NCI-H1417 (cell line): ENCODE data around the gene CTSE.
A peak's percentile ranks its signal among the peaks of the same experiment; 100 is the strongest.

Experiments used
- DNase-seq, 3 experiments: peaks; one replicate each; lab custom pipeline; 2025; lab: John Stamatoyannopoulos, UW

The CTSE gene

DNA sequence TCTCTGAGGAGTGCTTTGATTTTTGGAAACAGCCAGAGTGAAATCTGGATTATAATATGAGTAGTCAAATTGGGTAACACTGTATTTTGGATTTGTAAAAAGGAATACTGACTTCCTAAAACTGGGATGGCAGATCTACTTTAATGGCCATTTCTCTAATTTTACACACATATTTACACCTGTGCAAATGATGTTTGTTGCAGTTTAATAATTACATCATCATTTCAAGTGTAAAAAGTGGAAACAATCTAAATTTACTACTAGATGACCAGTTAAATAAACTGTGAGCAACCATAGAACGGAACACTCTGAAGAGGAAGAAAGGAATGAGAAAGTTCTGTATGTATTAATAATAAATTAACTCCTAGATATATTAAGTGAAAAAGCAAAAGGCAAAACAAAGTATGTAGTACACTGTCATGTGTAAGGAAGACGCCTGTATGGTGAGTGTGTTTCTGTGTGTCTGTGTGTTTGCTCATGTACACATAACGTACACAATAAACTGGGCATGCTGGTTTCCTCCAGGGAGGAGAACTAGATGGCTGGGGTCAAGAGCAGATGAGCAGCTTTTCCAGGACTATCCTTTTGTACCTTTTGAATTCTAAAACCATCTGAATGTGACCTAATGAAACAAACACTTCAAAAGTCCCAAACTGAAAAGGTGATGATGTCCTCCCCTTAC lies 26.4 kb upstream of the CTSE start:
- no peak for DNase-seq

DNA sequence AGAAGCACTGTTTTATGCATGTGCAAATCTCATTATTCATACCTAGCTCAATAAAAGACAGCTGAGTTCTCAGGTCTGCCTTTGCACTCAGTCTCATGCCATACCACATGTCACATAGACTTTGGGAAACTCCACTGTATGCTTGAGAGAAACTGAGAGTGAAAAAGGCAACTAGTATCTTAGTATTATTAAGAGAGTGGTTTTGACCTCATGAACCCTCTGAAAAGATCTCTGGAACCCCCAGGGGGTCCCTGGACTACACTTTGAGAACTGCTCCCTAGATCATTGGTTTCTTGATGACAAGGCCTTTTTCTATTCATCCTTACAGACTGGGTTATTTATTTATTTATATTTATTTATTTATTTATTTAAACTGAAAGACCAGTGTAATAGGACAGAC lies 25.6 kb upstream of the CTSE start:
- no peak for DNase-seq

DNA sequence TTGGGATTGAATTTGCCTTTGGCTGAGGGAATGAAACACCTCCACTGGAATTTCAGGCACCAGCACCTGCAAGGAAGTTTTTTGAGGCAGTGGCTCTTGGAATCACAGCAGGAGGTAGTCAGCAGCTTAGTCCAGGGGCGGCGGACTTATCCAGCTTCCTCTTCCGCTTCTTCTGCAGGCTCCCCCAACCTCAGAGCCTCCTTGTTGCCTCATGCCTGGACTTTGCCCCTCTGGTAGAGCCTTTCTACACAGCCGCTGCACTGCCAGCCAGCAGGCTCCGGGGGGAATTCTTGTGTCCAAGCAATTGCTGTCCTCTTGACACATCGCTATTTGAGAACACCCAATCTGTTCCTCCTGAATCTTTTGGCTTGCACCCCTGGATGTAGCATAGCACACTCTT lies 24.9 kb upstream of the CTSE start:
- DNase-seq: no peak

DNA sequence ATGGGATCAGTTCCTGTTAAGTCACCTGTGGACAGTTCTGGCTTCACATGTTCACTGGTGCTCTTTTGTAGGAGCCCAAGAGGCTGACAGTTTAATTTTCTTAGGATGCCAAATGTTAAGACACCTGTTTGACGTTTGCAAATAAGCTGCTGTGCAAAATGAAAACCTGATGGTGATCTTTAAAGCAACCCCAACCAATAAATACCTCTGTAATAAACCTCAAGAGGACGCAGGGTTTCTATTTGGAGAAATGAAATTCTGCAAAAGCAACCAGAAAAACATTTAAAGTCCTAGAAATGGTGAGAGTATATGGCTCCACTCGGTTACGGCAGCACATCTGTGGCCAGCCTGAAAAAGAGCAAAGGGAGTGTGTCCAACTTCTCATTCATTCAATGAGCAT lies 23.6 kb upstream of the CTSE start:
- DNase-seq: no peak

DNA sequence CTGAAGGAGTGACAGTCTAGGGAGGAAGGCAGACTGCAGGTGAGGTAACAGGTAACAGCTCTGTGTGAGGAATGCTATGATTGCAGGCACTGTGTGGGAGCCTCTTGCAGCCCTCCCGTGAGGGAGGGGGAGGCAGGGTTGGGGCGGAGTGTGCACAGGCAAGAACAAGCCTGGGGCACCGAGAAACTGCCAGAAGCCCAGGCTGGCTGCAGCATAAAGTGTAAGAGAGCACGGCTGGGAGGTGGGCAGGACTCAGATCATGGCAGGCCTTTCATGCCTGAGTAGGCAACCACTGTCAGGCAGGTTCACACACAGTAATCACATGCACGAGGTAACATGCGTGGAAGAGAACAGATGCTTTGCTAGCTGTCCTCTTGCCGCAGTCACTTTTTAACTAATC lies 17.9 kb upstream of the CTSE start:
- peak; percentile 38 to 75 (median 46) for DNase-seq

DNA sequence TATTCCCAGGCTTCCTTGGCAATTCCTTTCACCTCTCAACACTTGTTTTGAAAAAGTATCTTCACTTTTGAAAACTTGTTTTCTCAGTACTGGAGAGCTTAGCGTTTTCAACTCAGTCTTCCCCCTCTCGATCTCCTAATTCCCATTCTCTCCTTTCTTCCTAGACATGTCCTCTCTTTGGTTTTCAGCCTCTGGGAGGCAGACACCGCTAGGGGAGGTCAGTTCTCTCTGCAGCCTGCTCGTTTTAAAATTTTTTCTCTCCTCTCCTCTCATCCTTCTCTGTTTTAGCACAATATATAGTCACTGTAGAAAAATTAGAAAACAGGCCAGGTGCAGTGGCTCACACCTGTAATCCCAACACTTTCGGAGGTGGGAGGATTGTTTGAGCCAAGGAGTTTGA lies 16.6 kb upstream of the CTSE start:
- no peak for DNase-seq

DNA sequence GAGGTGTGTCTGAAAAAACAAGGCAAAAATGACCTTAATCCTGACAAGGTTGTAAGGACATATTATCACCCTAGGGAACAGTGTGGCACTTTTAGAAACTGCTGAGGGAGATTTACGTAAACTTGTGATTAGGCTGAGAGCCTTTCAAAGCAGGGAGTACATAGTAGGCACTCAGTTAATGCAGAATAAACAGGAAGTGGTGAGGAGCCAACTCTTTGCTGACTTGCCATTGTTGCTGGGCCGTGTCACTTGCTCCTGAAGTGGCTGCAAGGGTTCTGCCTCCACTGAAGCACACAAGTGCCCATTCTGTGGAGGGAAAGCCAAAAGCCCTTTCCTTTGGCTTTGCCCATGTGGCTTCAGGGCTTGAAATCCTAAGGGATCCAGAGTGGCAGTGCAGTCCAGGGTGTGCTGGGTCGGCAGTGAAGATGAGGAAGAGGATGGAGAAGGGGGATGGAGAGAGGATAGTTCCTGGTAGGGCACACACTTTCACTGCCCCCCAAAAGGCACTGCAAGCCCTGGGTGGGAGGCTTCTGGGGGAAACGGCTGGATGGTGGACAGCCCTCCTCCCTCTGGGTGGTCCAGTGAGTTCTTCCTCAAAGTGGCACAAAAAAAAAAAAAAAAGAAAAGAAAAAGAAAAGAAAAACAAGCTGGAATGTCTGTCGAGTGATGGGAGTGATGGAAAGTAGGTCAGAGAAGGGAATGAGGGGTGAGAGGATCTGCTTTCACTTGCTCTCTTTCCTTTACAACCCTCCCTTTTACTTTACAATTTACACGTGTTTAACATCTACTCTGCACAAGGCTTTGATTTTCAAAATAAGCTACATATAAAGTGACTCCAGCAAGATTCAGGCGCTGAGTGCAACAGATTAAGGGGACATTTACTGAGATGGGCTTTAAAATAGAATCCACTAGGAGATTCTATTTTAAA lies 15.6 kb upstream of the CTSE start:
- no peak for DNase-seq

DNA sequence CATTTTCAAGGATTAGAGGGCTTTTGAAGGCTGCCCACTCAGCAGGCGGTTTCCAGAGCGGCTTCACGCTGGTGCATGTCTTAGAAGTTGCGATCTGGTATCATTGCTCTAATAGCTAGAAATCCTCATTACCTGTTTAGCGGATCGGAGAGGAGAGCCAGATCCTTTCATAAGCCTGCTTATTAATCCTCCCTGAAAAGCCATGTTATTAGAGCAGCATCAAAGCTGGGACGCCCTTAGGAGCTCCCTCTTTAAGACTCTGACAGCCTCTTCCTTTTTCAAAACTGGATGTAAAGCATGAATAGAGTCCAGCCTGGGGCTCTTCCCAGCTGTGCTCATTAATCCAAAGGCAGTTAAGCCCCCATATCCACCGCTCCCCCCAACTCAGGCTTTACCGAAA lies 13.9 kb upstream of the CTSE start:
- peak in 2 of 3 experiments; percentile 21 to 23 for DNase-seq

DNA sequence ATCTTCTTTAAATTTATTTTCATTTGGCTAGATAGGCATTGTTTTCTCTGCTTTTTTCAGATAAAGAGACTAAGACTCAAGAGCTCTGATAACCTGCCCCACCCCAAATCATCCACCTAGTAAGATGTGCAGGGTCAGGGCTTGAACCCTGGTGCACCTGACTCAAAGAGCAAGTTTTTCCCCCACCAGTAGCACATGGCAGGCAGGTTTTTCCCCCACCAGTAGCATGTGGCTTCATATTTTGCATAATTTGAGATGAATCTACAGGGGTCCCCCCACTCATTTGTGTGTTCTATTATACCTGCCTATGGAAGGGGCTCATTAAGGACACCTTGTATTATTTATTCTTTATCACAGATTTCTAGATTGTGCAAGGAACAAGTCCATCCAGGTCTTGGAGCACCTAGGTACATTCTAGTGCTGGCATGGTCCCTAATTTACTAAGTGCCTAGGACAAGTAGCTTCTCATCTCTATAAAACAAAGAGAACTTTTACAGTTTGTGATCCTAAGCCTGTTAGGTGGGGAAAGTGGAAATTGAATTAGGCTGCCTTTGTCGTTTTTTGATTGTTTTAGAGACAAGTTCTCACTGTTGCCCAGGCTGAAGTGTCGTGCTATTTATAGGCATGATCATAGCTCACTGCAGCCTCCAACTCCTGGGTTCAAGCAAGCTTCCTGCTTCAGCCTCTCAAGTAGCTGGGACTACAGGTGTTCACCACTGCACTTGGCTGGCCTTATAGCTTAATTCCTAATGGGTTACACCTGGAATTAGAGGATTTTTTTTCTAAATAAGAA lies 13.2 kb upstream of the CTSE start:
- DNase-seq: no peak

DNA sequence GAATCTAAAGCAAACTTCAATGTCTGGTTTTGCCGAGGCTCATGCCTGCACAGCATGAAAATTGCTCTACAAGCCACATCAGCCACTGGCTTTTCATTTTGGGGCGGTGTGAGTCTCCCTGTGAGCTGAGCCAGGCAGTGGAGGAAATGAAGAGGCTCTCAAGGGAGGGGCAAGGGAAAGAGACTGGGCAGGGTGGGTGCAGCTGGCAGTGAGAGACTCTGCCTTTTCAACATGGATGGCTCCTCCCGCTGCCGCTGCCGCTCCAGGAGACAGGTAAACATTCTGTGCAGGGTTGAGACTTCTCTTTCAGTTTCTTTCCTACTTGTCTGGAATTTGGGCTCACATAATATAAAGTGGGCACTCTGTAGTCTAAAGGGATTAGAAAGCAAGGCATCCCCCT lies 11.3 kb upstream of the CTSE start:
- DNase-seq: peak; percentile 41 to 84 (median 61)

DNA sequence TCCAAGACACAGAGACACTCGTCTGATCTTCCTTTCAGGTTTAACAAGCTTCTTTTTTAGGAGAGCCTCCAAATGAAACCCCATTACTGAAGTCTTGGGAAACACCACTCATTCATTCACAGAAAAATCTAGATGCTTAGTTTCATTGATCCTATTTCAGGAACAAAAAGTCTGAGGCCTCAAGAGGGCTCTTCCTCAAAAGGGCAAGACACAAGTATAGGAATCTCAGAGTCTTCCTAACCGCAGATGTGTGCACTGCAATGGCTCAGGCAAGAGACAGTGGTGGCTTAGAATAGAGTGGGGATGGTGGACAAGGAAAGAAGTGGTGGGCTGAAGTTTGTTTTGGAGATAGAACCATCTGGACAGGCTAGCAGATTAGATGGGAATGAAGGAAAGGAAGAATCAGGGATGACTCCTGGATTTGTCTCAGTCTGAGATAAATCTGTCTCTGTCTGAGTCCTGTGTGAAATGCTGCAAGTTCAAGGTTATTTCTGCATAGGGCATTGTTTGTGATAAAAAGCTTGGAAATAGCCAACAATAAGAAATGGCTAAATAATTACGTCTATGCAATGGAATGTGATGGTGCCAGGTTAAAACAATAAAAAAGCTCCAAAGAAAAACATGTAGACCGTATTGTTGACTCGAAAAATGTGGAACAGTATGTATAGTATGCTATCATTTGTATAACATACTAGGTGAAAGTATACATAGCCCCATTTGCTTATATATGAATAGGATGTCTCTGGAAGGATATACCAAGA lies 8.9 kb upstream of the CTSE start:
- DNase-seq: no peak

DNA sequence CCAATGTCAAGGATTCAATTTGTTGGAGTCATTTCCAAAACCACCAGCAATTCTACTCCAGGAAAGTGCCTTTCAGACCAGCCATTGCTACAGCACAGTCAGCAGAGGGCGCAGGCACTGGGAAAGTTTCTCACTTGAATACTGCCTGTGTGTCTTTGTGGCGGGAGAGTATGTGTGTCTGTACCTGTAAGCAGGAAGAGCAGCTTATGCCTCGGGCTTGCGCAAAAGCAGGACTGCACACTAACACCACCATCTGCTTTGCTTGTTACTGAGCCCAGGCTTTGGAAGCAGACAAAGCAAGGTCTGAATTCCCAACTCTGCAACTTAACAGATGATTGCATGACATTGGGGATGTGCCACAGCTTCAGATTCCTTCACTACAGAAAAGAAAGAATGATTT lies 7.0 kb upstream of the CTSE start:
- DNase-seq: peak; percentile 62 to 90 (median 85)

DNA sequence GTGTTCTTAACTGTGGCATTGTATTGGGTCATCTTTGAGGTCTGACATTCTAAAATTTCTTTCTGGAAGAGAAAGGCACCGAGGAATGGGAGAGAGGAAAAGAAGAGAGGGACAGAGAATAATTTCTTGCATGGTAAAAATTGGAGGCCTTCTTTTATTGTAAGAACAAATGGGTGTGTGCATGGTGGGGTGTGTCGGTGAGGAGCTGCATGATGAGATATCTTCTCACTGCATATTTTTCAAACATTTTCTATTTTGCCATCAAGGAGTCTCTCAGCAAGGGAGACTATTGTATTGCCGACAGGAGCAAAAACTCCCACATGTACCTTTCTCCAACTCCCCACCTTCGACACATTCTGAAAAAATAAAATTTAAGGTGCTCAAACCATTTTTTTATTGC lies 6.5 kb upstream of the CTSE start:
- DNase-seq: no peak

DNA sequence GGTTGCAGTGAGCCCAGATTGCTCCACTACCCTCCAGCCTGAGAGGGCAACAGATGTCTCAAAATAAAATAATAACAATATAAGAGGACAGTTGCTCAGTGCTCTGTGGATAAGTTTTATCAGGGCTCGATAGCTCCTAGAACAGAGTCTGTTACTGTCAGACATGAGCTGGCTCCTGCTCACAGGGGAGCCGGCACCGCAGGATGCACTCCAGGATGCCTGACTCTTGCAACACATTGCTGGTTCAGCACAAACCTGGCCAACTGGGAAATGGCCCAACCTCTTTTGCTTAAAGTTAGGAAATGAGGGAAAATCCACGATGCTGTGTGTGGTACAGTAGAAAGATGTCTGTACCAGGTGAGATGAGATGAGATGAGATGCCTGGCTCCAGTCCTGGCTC lies 5.8 kb upstream of the CTSE start:
- peak in 1 of 3 experiments; percentile 13 for DNase-seq

DNA sequence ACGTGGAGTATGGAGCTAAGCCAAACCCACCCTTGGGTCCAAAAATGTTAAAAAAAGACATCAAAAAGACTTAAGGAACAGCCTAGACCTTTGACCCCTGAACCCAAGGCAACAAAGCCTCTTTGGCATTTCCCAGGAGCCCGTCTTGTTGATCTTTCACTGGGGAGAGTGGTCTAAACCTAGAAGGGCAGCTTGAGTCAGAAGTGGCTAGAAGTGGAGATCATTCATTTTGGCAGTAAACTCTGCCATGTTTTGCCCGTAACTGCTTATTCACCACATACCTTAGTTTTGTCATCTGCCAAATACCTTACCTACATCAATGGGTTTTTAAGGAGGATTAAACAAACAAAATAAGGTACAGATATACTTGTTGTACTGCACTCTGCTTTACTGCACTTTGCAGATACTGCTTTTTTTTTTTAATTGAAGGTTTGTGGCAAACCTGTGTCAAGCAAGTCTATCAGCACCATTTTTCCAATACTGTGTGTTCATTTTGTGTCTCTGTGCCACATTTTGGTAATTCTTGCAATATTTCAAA lies 1.7 kb upstream of the CTSE start:
- no peak for DNase-seq

DNA sequence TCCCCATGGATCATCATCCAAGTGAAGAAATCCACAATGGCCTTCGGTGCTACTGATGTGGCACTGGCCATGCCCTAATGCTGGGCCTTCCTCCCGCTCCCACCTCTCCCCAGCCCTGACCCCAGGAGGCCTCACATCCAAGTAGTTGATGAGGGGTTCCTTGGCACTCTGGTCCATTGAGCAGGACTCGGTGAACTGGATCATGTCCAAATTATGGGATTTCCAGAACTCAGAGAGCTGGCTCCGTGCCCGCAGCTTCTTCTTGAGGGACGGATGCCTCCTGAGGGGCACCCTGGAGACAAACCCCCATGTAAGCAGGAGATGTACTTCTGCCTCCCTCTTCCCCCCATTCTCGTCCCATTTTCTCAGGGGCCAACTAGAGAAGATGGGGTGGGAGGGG lies 929 bp downstream of the CTSE start:
- DNase-seq: no peak

DNA sequence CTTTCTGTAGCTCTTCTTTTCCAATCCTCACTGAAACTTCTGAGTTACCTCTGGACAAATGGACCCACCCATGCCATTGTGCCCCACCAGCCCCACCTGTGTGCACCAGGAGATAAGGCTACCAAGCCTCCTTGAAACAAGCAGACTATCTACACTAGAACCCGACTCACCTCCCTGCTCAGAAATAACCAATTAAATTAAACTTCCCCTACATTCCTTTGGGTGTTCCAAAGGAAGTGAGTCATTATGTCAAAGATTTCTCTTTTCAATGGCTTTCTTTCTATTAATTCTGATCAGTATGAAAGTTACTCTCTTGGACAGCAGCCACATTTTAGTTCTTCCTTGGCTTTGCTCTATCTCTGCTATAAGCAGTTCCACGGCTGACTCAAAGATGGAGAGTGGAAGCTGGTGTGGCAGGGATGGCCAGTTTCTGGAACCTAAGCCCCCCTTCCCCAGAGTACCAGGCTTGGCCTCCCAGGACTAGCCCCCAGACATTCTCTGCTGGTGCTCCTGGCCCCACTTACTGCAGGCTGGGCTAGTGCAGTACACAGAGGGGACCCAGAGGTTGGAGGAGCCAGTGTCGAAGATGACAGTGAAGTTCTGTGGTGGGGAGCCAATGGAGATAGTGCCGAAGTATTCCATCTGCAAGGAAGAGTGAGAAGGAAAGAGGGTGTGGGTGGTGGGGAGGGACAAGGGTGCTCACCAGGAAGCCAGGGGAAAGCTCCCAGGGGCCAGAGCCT lies 1.9 kb downstream of the CTSE start:
- DNase-seq: no peak

DNA sequence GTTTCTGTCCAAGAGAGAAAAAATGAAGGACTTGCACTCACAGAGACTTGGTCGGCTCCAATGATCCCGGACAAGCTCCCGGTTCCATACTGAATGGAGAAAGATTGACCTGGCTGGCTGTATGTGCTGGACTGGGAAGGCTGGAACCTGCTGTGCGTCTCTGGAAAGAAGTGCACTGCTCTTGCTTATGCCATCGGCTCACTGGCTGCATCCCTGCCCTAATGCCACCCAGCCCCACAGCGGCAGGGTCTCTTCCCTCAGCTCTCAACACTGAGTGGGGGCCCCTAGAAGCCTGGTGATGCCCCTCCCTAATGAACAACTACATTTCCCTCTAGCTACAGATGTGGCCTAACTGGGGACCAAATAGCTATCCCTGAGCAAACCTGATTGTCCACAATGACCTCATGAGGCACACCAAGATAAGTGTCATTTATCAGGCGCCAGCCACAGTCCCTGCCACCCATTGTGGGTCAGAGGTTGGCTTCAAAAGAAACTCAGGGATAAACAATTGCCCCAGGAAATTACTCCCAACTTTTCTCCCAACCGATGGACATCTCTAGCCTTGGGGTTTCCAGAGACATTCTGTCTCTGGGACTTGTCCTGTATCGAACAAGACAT lies 2.6 kb downstream of the CTSE start:
- no peak for DNase-seq

DNA sequence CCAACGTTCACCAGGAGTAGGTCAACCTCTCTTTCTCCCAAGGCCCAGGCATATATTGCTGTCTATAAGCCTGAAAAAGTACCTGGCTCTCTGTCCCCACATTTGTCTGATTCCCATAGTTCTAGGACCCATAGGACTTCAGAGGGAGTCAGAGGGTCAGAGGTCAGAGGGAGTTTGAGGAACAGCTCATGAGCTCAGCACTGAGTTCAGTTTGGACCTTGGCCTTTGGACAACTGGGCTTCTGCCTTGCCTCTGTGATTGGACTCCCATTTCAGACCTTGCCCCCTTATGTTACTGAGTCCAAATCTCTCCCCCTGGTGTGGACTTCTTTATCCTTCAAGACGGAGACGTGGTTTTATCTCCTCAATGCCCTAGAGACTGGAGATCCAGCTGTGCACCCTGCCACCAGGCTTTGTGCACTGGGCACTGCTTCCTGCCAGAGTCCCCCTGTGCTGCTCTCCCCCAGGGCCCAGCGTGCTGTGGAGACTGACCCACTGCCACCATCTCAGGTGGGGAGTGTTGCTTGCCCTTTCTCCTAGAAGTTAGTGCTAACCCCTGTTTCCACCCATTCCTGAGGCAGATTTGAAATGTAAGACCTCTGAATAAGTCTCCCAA lies 3.2 kb downstream of the CTSE start:
- DNase-seq: no peak

DNA sequence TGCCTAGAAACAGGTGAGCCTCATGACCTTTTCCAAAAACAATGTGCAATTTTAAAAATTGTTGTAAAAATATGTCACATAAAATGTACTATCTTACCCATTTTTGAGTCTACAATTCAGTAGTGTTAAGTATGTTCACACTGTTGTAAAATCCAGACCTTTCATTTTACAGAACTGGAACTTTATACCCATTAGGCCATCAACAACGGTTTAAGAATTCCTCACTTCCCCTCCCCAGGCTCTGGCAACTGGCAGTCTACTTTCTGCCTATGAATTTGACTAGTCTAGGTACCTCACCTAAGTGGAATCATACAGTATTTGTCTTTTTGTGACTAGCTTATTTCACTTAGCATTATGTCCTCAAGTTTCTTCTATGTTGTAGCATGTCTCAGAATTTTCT lies 8.6 kb downstream of the CTSE start:
- no peak for DNase-seq
